ENCODE data around the gene DENND1A. TPM values are rescaled to one million over a fixed set of nuclear protein-coding genes. Genes with fewer than 3 reads are reported as not detected.

DENND1A gene
- total RNA-seq, 1 donor from 2014 or later, result 12.7 TPM

DNA sequence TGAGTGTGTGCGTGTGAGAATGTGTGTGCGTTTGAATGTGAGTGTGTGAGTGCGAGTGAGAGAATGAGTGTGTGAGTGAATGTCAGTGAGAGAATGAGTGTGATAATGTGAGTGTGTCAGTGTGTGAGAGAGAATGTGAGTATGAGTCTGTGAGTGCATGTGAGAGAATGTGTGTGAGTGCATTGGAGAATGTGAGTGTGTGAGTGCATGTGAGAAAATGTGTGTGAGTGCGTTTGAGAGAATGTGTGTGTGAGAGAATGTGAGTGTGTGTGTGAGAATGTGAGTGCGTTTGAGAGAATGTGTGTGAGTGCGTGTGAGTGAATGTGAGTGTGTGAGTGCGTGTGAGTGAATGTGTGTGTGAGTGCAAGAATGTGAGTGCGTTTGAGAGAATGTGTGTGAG is 42.7 kb upstream of the DENND1A start:
- H3K36me3 Mint-ChIP-seq (ENCODE audit: low read depth, unreplicated experiment), result no peaks in the 10 kb centered on the region
- no peaks in the 10 kb centered on the region for H3K4me1 ChIP-seq (ENCODE audit: insufficient read depth, low read length)
- no peaks in the 10 kb centered on the region for H3K36me3 ChIP-seq (ENCODE audit: insufficient read depth, low read length)
- no peak overlapping the region for H3K27ac ChIP-seq (ENCODE audit: low read depth, low read length)
- no peak for TF ChIP-seq EZH2 (IDR thresholded peaks at IDR 0.05; ENCODE audit: insufficient read depth, low read length)
- TF ChIP-seq, protein P1, sequence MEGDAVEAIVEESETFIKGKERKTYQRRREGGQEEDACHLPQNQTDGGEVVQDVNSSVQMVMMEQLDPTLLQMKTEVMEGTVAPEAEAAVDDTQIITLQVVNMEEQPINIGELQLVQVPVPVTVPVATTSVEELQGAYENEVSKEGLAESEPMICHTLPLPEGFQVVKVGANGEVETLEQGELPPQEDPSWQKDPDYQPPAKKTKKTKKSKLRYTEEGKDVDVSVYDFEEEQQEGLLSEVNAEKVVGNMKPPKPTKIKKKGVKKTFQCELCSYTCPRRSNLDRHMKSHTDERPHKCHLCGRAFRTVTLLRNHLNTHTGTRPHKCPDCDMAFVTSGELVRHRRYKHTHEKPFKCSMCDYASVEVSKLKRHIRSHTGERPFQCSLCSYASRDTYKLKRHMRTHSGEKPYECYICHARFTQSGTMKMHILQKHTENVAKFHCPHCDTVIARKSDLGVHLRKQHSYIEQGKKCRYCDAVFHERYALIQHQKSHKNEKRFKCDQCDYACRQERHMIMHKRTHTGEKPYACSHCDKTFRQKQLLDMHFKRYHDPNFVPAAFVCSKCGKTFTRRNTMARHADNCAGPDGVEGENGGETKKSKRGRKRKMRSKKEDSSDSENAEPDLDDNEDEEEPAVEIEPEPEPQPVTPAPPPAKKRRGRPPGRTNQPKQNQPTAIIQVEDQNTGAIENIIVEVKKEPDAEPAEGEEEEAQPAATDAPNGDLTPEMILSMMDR (IDR thresholded peaks at IDR 0.05; ENCODE audit: insufficient read depth, low read depth, low read length), result no peak
- H3K9me3 Mint-ChIP-seq (ENCODE audit: unreplicated experiment), result peaks cover 2% of the 10 kb centered on the region
- H3K27me3 ChIP-seq (ENCODE audit: insufficient read depth, low read length), result no peaks in the 10 kb centered on the region
- no peak overlapping the region for H3K4me3 ChIP-seq (ENCODE audit: insufficient read depth, low read depth, low read length)
- FAIRE-seq (no peak), DNase-seq (ENCODE audit: low read depth) (no peak)
- no peaks in the 10 kb centered on the region for H3K79me2 ChIP-seq (ENCODE audit: insufficient read depth, low read length)
- H3K27me3 Mint-ChIP-seq (ENCODE audit: low read depth, unreplicated experiment), result peaks cover 21% of the 10 kb centered on the region
- no peak overlapping the region for H2AFZ ChIP-seq (ENCODE audit: low read depth, low read length)
- H3K4me1 Mint-ChIP-seq (ENCODE audit: low read depth, unreplicated experiment), result no peaks in the 10 kb centered on the region
- no peak overlapping the region for H3K27ac Mint-ChIP-seq (ENCODE audit: unreplicated experiment)
- H3K4me3 Mint-ChIP-seq (ENCODE audit: unreplicated experiment), result no peak overlapping the region
- peaks cover 18% of the 10 kb centered on the region for H3K9me3 ChIP-seq (ENCODE audit: insufficient read depth, low read depth, low read length)
- no peak overlapping the region for H3K4me2 ChIP-seq (ENCODE audit: low read length)
- no peaks in the 10 kb centered on the region for H4K20me1 ChIP-seq (ENCODE audit: insufficient read depth, low read length)
- no peak overlapping the region for H3K9ac ChIP-seq (ENCODE audit: low read length)

DNA sequence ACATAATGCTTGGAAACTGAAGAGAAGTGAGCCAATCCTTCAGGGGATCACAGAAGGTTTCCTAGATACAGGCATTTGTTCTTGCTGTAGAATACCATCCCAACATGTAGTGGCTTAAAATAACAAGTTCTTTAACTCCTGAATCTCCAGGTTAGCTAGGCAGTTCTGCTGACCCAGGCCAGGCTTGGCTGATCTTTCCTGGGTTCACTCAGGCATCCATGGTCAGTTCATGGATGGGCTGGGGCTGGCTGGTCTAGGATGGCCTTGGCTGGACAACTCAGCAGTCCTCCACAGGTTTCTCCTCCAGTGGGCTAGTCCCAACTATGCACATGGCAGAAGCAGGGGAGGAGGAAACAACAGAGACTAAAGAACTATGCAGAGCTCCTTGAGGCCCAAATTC is 37.4 kb upstream of the DENND1A start:
- Mint-ChIP-seq H3K36me3 (ENCODE audit: low read depth, unreplicated experiment) (no peaks in the 10 kb centered on the region), H3K27ac (ENCODE audit: unreplicated experiment) (no peak overlapping the region), H3K9me3 (ENCODE audit: unreplicated experiment) (peaks cover 6% of the 10 kb centered on the region), H3K27me3 (ENCODE audit: low read depth, unreplicated experiment) (peaks cover 31% of the 10 kb centered on the region), H3K4me1 (ENCODE audit: low read depth, unreplicated experiment) (no peaks in the 10 kb centered on the region), H3K4me3 (ENCODE audit: unreplicated experiment) (no peak overlapping the region)
- no peak for DNase-seq (ENCODE audit: low read depth)
- no peak overlapping the region for H3K4me3 ChIP-seq (ENCODE audit: insufficient read depth, low read depth, low read length)
- no peaks in the 10 kb centered on the region for H4K20me1 ChIP-seq (ENCODE audit: insufficient read depth, low read length)
- H3K4me2 ChIP-seq (ENCODE audit: low read length), result no peak overlapping the region
- no peaks in the 10 kb centered on the region for H3K4me1 ChIP-seq (ENCODE audit: insufficient read depth, low read length)
- H3K9me3 ChIP-seq (ENCODE audit: insufficient read depth, low read depth, low read length), result peaks cover 7% of the 10 kb centered on the region
- no peak for FAIRE-seq
- peaks cover 6% of the 10 kb centered on the region for H3K27me3 ChIP-seq (ENCODE audit: insufficient read depth, low read length)
- no peaks in the 10 kb centered on the region for H3K79me2 ChIP-seq (ENCODE audit: insufficient read depth, low read length)
- no peak for TF ChIP-seq EZH2 (IDR thresholded peaks at IDR 0.05; ENCODE audit: insufficient read depth, low read length)
- TF ChIP-seq, protein P1 (IDR thresholded peaks at IDR 0.05; ENCODE audit: insufficient read depth, low read depth, low read length), result no peak
- H3K36me3 ChIP-seq (ENCODE audit: insufficient read depth, low read length), result no peaks in the 10 kb centered on the region
- no peak overlapping the region for H2AFZ ChIP-seq (ENCODE audit: low read depth, low read length)
- no peak overlapping the region for H3K9ac ChIP-seq (ENCODE audit: low read length)
- H3K27ac ChIP-seq (ENCODE audit: low read depth, low read length), result no peak overlapping the region

DNA sequence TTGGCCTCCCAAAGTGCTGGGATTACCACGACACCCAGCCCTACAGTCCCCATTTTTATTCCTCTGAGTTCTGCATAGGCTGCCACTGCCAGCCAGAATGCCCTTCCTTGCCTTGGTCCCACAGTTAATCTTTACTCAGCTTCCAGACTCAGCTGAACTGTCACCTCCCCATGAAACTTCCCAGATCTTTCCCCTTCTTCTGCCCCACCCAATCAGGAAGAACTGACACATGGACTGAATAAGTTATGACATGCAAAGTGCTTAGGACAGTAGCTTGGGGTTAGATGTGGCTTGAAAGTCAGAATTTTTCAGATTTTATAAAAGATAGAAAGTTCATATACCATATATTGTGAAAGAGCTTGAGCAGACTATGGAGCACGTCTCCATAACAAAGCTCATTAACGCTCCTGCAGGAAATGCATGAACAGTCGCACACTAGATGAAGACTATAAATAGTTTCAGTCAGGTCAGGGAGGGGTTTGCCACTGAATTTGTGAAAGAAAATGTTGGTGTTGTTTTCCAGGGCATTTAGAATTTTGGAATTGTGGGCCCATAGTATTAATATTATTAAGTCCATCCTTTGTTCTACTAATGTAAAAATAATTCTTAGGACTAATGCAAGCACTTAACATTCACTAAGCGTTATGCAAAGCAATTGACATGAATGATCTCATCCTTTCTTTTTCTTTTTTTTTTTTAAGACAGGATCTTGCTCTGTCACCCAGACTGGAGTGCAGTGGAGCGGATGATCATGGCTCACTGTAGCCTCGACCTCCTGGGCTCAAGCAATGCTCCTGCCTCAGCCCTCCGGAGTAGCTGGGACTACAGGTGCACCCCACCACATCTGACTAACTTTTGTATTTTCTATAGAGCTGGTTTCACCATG is 36.1 kb upstream of the DENND1A start:
- FAIRE-seq (no peak), DNase-seq (ENCODE audit: low read depth) (no peak)
- no peak overlapping the region for H3K4me2 ChIP-seq (ENCODE audit: low read length)
- no peaks in the 10 kb centered on the region for H3K36me3 Mint-ChIP-seq (ENCODE audit: low read depth, unreplicated experiment)
- no peaks in the 10 kb centered on the region for H3K36me3 ChIP-seq (ENCODE audit: insufficient read depth, low read length)
- peaks cover 6% of the 10 kb centered on the region for H3K9me3 Mint-ChIP-seq (ENCODE audit: unreplicated experiment)
- no peak overlapping the region for H3K27ac Mint-ChIP-seq (ENCODE audit: unreplicated experiment)
- H3K4me1 Mint-ChIP-seq (ENCODE audit: low read depth, unreplicated experiment), result no peaks in the 10 kb centered on the region
- no peak overlapping the region for H3K4me3 Mint-ChIP-seq (ENCODE audit: unreplicated experiment)
- TF ChIP-seq EZH2 (IDR thresholded peaks at IDR 0.05; ENCODE audit: insufficient read depth, low read length), result no peak
- TF ChIP-seq, protein P1 (IDR thresholded peaks at IDR 0.05; ENCODE audit: insufficient read depth, low read depth, low read length), result no peak
- no peaks in the 10 kb centered on the region for H3K79me2 ChIP-seq (ENCODE audit: insufficient read depth, low read length)
- H2AFZ ChIP-seq (ENCODE audit: low read depth, low read length), result no peak overlapping the region
- no peaks in the 10 kb centered on the region for H4K20me1 ChIP-seq (ENCODE audit: insufficient read depth, low read length)
- H3K4me3 ChIP-seq (ENCODE audit: insufficient read depth, low read depth, low read length), result no peak overlapping the region
- H3K27me3 ChIP-seq (ENCODE audit: insufficient read depth, low read length), result peaks cover 6% of the 10 kb centered on the region
- H3K27ac ChIP-seq (ENCODE audit: low read depth, low read length), result no peak overlapping the region
- no peaks in the 10 kb centered on the region for H3K4me1 ChIP-seq (ENCODE audit: insufficient read depth, low read length)
- H3K9ac ChIP-seq (ENCODE audit: low read length), result no peak overlapping the region
- no peaks in the 10 kb centered on the region for H3K9me3 ChIP-seq (ENCODE audit: insufficient read depth, low read depth, low read length)
- peaks cover 35% of the 10 kb centered on the region for H3K27me3 Mint-ChIP-seq (ENCODE audit: low read depth, unreplicated experiment)

Measured in astrocyte (in vitro differentiated cells and primary cell).